Measurements from ENCODE around the gene MAML2. TPM values are rescaled to one million over a fixed set of nuclear protein-coding genes. Genes with fewer than 3 reads are reported as not detected.

MAML2 gene
- total RNA-seq, 2 experiments from 2014 or later, result 0.15 to 1.0 TPM

DNA sequence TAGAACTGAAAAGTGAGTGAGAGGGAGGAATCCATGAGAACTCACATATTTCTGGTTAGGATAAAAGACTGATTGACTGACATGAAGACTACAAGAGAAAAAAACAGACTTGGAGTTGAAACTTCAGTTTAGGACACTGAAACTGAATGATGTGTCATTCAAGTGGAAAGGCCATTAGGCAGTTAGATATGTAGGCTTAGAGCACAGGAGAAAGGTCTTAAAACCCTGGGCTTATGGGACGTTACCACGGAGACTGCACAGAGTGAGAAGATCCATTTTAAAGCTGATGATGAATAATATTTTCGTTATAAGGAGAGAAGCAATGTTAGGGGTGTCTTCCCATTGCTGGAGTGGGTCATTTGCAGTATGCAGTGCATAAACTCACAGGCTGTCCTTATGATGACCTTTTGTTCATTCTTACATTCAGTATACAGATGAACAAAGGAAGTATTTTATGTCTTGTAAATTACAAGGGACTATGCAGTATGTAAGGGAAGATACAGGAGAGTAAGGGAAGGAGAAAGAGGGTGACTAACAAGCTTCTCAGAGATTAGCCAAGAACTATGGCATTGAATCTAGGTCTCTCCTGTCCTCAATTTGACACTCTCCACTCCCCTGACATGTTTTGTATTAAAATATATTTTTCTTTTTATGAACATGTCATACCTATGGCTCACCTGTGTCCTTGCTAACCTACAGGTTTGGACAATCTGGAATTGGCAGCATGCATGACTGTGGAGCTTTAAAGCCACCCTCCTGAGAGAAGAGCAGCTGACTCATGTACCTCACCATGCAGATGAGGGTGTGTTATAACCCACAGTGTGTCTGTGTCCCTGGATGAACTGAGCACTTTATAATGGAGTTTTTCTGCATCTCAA, 63.7 kb downstream of the MAML2 start:
- Histone ChIP-seq H3K79me2 (ENCODE audit: insufficient read depth, low read depth, low read length) (no peaks in the 10 kb centered on the region), H2AFZ (ENCODE audit: low read length) (no peak overlapping the region), H4K20me1 (ENCODE audit: insufficient read depth, low read length) (no peaks in the 10 kb centered on the region), H3K27ac (ENCODE audit: low read depth, low read length, poor library complexity, severe bottlenecking) (no peak overlapping the region), H3K4me3 (ENCODE audit: low read depth, low read length, poor library complexity, severe bottlenecking) (no peak overlapping the region), H3K4me1 (ENCODE audit: insufficient read depth, low read length, poor library complexity, severe bottlenecking) (no peaks in the 10 kb centered on the region), H3K4me2 (ENCODE audit: low read length) (no peak overlapping the region), H3K9me3 (ENCODE audit: low read length) (no peaks in the 10 kb centered on the region), H3K36me3 (ENCODE audit: insufficient read depth, low read length) (no peaks in the 10 kb centered on the region), H3K9me2 (ENCODE audit: insufficient read depth, low read length) (no peaks in the 10 kb centered on the region)
- ChIA-PET CTCF (ENCODE audit: unreplicated experiment) (interaction anchor here (0.5 kb wide), 2 partner anchors 17 to 44 kb away, joined by 3 read pairs; no protein-coding TSS in a partner anchor), POLR2A (interaction anchor here (0.6 to 1.3 kb wide), 6 partner anchors 7 to 207 kb away, joined by 3 to 4 read pairs (median 3); no protein-coding TSS in a partner anchor)
- DNase-seq (ENCODE audit: low spot score), result no peak
- TF ChIP-seq, protein P1, sequence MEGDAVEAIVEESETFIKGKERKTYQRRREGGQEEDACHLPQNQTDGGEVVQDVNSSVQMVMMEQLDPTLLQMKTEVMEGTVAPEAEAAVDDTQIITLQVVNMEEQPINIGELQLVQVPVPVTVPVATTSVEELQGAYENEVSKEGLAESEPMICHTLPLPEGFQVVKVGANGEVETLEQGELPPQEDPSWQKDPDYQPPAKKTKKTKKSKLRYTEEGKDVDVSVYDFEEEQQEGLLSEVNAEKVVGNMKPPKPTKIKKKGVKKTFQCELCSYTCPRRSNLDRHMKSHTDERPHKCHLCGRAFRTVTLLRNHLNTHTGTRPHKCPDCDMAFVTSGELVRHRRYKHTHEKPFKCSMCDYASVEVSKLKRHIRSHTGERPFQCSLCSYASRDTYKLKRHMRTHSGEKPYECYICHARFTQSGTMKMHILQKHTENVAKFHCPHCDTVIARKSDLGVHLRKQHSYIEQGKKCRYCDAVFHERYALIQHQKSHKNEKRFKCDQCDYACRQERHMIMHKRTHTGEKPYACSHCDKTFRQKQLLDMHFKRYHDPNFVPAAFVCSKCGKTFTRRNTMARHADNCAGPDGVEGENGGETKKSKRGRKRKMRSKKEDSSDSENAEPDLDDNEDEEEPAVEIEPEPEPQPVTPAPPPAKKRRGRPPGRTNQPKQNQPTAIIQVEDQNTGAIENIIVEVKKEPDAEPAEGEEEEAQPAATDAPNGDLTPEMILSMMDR (conservative IDR thresholded peaks at IDR 0.05; ENCODE audit: low read length), result no peak
- no peak for TF ChIP-seq EZH2phosphoT487 (IDR thresholded peaks at IDR 0.05; ENCODE audit: borderline replicate concordance, low read depth, low read length)
- intact Hi-C loops (cut with micrococcal nuclease; ENCODE audit: unreplicated experiment), result no loop called here
- BruUV-seq (replicated peaks), result no TSS peak

DNA sequence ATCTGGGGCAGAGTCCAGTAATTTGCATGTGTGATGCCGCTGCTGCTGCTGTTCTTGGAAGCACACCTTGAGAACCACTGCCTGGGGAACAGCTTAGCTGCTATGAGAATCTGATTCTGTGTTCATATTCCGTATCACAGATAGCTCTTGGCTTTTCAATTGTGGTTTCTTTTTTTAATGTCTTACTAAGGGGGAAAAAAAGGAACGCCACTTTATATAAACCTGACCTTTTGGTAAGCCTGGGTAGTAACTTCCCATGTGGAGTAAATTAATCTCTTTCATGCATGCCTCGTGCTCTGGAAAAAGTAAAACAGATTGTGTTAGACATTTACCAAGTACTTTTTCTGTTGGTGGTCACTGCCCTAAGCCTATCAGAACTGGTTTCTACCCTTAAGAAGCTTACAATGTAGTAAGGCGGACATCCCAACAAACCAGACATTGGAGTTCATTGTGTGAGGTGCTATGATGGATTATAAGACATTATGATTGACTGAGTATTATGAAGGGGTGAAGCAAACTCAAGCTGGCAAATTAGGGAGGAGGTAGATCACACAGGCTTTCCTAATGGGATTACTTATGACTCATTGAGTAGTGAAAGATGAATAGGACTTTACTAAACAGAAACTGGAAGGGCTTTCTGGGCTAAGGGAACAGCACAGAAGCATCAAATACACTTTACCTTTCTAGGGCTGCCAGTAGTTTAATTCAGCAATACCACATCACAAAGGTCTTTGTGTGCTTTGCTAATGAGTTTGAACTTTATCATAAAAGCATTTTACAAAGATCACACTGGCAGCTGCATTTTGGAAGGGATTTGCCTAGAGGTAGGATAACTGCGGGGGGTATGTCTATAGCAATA, 64.7 kb downstream of the MAML2 start:
- Histone ChIP-seq H4K20me1 (ENCODE audit: insufficient read depth, low read length) (no peaks in the 10 kb centered on the region), H3K27ac (ENCODE audit: low read depth, low read length, poor library complexity, severe bottlenecking) (no peak overlapping the region), H2AFZ (ENCODE audit: low read length) (no peak overlapping the region), H3K79me2 (ENCODE audit: insufficient read depth, low read depth, low read length) (no peaks in the 10 kb centered on the region), H3K36me3 (ENCODE audit: insufficient read depth, low read length) (no peaks in the 10 kb centered on the region), H3K9me2 (ENCODE audit: insufficient read depth, low read length) (no peaks in the 10 kb centered on the region), H3K4me2 (ENCODE audit: low read length) (no peak overlapping the region), H3K9me3 (ENCODE audit: low read length) (no peaks in the 10 kb centered on the region), H3K4me1 (ENCODE audit: insufficient read depth, low read length, poor library complexity, severe bottlenecking) (no peaks in the 10 kb centered on the region), H3K4me3 (ENCODE audit: low read depth, low read length, poor library complexity, severe bottlenecking) (no peak overlapping the region)
- no peak for DNase-seq (ENCODE audit: low spot score)
- no TSS peak for BruUV-seq (replicated peaks)
- ChIA-PET POLR2A (interaction anchor here (0.6 to 1.3 kb wide), 3 partner anchors 8 to 239 kb away, joined by 3 read pairs; no protein-coding TSS in a partner anchor), CTCF (ENCODE audit: unreplicated experiment) (interaction anchor here (0.5 kb wide), 1 partner anchor 17 kb away, joined by 3 read pairs; no protein-coding TSS in a partner anchor)
- TF ChIP-seq EZH2phosphoT487 (IDR thresholded peaks at IDR 0.05; ENCODE audit: borderline replicate concordance, low read depth, low read length), result no peak
- intact Hi-C loops (cut with micrococcal nuclease; ENCODE audit: unreplicated experiment), result no loop called here

DNA sequence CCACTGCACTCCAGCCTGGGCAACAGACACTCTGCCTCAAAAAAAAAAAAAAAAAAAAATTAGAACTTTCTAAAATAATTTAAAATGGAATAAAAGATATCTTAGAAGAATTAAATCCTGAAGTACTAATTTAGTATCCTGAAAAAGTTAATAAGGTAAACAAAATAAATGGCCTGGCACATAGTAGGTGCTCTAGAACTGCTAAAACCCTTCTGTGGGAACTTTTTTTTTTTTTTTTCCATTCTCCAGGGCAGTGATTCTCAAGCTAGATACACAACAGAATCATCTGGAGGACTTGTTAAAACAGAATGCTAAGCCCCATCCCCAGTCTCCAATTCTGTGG, 65.3 kb downstream of the MAML2 start:
- no peak overlapping the region for H3K4me2 ChIP-seq (ENCODE audit: low read length)
- H3K4me1 ChIP-seq (ENCODE audit: insufficient read depth, low read length, poor library complexity, severe bottlenecking), result no peaks in the 10 kb centered on the region
- no peaks in the 10 kb centered on the region for H3K9me3 ChIP-seq (ENCODE audit: low read length)
- DNase-seq (ENCODE audit: low spot score), result no peak
- H3K9me2 ChIP-seq (ENCODE audit: insufficient read depth, low read length), result no peaks in the 10 kb centered on the region
- H3K36me3 ChIP-seq (ENCODE audit: insufficient read depth, low read length), result no peaks in the 10 kb centered on the region
- no TSS peak for BruUV-seq (replicated peaks)
- CTCF ChIA-PET (ENCODE audit: unreplicated experiment), result no interaction called here
- intact Hi-C loops (cut with micrococcal nuclease; ENCODE audit: unreplicated experiment), result no loop called here
- H4K20me1 ChIP-seq (ENCODE audit: insufficient read depth, low read length), result no peaks in the 10 kb centered on the region
- no peak overlapping the region for H2AFZ ChIP-seq (ENCODE audit: low read length)
- H3K4me3 ChIP-seq (ENCODE audit: low read depth, low read length, poor library complexity, severe bottlenecking), result no peak overlapping the region
- POLR2A ChIA-PET, result interaction anchor here (1.3 kb wide), 1 partner anchor 9 kb away, joined by 3 read pairs; no protein-coding TSS in a partner anchor
- TF ChIP-seq, protein P1 (conservative IDR thresholded peaks at IDR 0.05; ENCODE audit: low read length), result no peak
- TF ChIP-seq EZH2phosphoT487 (IDR thresholded peaks at IDR 0.05; ENCODE audit: borderline replicate concordance, low read depth, low read length), result no peak
- no peaks in the 10 kb centered on the region for H3K79me2 ChIP-seq (ENCODE audit: insufficient read depth, low read depth, low read length)
- H3K27ac ChIP-seq (ENCODE audit: low read depth, low read length, poor library complexity, severe bottlenecking), result no peak overlapping the region
